Activated CD8-positive, alpha-beta memory T cell treated with anti-CD3 and anti-CD28 coated beads for 4 hours (primary cell): ENCODE measurements around the gene EXOG.

Source experiments
- DNase-seq, 2 donors: peaks; one replicate each; pipeline ENCODE4 v3.0.0-alpha.2; 2020; ENCODE audit warnings: low read depth in 2 of 2

EXOG gene

GRCh38 chr3:38473229-38473628, 22.9 kb upstream of the EXOG start:
- no peak for DNase-seq

- no peak for DNase-seq
Observed at GRCh38 chr3:38474928-38475605, 21.1 kb upstream of the EXOG start.

- no peak for DNase-seq
Observed at GRCh38 chr3:38475716-38476115, 20.4 kb upstream of the EXOG start.

- DNase-seq, result no peak
Observed at GRCh38 chr3:38476157-38476756, 19.9 kb upstream of the EXOG start.

GRCh38 chr3:38477057-38477820, 18.9 kb upstream of the EXOG start:
- no peak for DNase-seq

- no peak for DNase-seq
Observed at GRCh38 chr3:38477839-38478450, 18.2 kb upstream of the EXOG start.

GRCh38 chr3:38478901-38479300, 17.2 kb upstream of the EXOG start:
- no peak for DNase-seq

GRCh38 chr3:38479431-38480092, 16.6 kb upstream of the EXOG start:
- DNase-seq, result no peak

- no peak for DNase-seq
Observed at GRCh38 chr3:38480093-38480445, 16.1 kb upstream of the EXOG start.

GRCh38 chr3:38480930-38481329, 15.2 kb upstream of the EXOG start:
- DNase-seq, result no peak

GRCh38 chr3:38482951-38483350, 13.2 kb upstream of the EXOG start:
- DNase-seq, result no peak

- no peak for DNase-seq
Observed at GRCh38 chr3:38487323-38487722, 8.8 kb upstream of the EXOG start.

- no peak for DNase-seq
Observed at GRCh38 chr3:38488949-38489348, 7.2 kb upstream of the EXOG start.

GRCh38 chr3:38489766-38490165, 6.4 kb upstream of the EXOG start:
- DNase-seq, result no peak

GRCh38 chr3:38490281-38491030, 5.7 kb upstream of the EXOG start:
- DNase-seq, result no peak

- DNase-seq, result no peak
Observed at GRCh38 chr3:38491215-38491614, 4.9 kb upstream of the EXOG start.

- DNase-seq, result no peak
Observed at GRCh38 chr3:38493031-38493430, 3.1 kb upstream of the EXOG start.

- DNase-seq, result no peak
Observed at GRCh38 chr3:38497031-38497430, 891 bp downstream of the EXOG start.

- DNase-seq, result no peak
Observed at GRCh38 chr3:38500688-38501417, 4.7 kb downstream of the EXOG start.

- DNase-seq, result no peak
Observed at GRCh38 chr3:38507120-38507519, 11.0 kb downstream of the EXOG start.

- DNase-seq, result no peak
Observed at GRCh38 chr3:38509732-38510131, 13.6 kb downstream of the EXOG start.
